T-helper 2 cell (primary cell): ENCODE measurements around the gene ANLN.
"Not testable (repeated sequence)": the region's sequence is repeated elsewhere in the genome, so short reads cannot be mapped to it uniquely, and the experiment has no call there.

Experiments used
- DNase-seq, 5 experiments: peaks; one replicate each; pipeline versions ENCODE4 v3.0.0 to v3.0.0-alpha.2; 2012 to 2022

Gene ANLN

GRCh38 chr7:36409180-36409579 is 19.5 kb downstream of the ANLN start:
- DNase-seq = no peak

- no peak for DNase-seq
These were observed 25.5 kb downstream of the ANLN start for GRCh38 chr7:36415144-36415543.

- DNase-seq = no peak
These were observed 26.6 kb downstream of the ANLN start for GRCh38 chr7:36416251-36416650.

GRCh38 chr7:36420307-36420706 is 30.6 kb downstream of the ANLN start:
- no peak for DNase-seq

- no peak for DNase-seq
These were observed 32.4 kb downstream of the ANLN start for GRCh38 chr7:36422072-36422471.

- DNase-seq = no peak
These were observed 34.0 kb downstream of the ANLN start for GRCh38 chr7:36423633-36424032.

GRCh38 chr7:36430186-36430585 is 40.5 kb downstream of the ANLN start:
- DNase-seq = no peak

- DNase-seq = no peak
These were observed 41.2 kb downstream of the ANLN start for GRCh38 chr7:36430881-36431280.

- no peak for DNase-seq
These were observed 48.5 kb downstream of the ANLN start for GRCh38 chr7:36438211-36438610.

GRCh38 chr7:36439624-36440023 is 50.0 kb downstream of the ANLN start:
- no peak for DNase-seq

- no peak for DNase-seq
These were observed 51.2 kb downstream of the ANLN start for GRCh38 chr7:36440880-36441279.

GRCh38 chr7:36441344-36442022 is 51.8 kb downstream of the ANLN start:
- no peak for DNase-seq

- no peak for DNase-seq
These were observed 59.2 kb downstream of the ANLN start for GRCh38 chr7:36448781-36449379.

GRCh38 chr7:36449685-36450084 is 60.0 kb downstream of the ANLN start:
- DNase-seq = no peak

- no peak for DNase-seq
These were observed 64.1 kb downstream of the ANLN start for GRCh38 chr7:36453769-36454168.

- no peak for DNase-seq
These were observed 66.0 kb downstream of the ANLN start for GRCh38 chr7:36455646-36456045.

- no peak for DNase-seq
These were observed 66.5 kb downstream of the ANLN start for GRCh38 chr7:36456138-36456537.

- no peak for DNase-seq
These were observed 66.9 kb downstream of the ANLN start for GRCh38 chr7:36456548-36456947.

- DNase-seq = no peak
These were observed 69.7 kb downstream of the ANLN start for GRCh38 chr7:36459236-36459960.

- DNase-seq = no peak
These were observed 71.3 kb downstream of the ANLN start for GRCh38 chr7:36460811-36461429.

GRCh38 chr7:36462551-36463137 is 73.0 kb downstream of the ANLN start:
- no peak for DNase-seq

- no peak for DNase-seq
These were observed 74.6 kb downstream of the ANLN start for GRCh38 chr7:36464271-36464670.

GRCh38 chr7:36466001-36466400 is 76.3 kb downstream of the ANLN start:
- DNase-seq = not testable (repeated sequence)
